Measurements from ENCODE around the gene CAMTA1.
"Not testable (repeated sequence)": the region's sequence is repeated elsewhere in the genome, so short reads cannot be mapped to it uniquely, and the experiment has no call there.

The CAMTA1 gene

GRCh38 chr1:7676274-7676945, 891.2 kb downstream of the CAMTA1 start:
- DNase-seq (ENCODE audit: low read depth in 2 of 3, low spot score in 2 of 3): no peak

DNA sequence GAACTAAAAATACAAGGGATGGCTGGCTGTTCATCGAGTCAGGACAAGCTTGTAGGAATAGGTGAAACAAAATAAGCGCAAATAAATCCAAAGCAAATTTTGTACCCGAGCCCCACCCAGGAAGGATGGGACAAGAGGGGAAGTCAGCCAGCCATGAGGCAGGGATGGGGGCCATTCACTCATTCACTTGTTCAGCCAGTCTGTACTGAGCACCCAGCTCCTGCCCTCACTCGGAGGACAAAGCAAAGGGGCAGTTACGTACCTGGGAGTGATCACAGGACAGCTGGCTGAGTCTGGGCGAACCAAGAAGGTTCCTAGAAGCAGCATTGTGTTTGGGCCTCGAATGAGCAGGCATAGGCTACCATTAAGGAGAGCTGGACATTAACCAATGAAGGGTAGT, 891.9 kb downstream of the CAMTA1 start:
- DNase-seq (ENCODE audit: low read depth in 2 of 3, low spot score in 2 of 3): no peak

DNA sequence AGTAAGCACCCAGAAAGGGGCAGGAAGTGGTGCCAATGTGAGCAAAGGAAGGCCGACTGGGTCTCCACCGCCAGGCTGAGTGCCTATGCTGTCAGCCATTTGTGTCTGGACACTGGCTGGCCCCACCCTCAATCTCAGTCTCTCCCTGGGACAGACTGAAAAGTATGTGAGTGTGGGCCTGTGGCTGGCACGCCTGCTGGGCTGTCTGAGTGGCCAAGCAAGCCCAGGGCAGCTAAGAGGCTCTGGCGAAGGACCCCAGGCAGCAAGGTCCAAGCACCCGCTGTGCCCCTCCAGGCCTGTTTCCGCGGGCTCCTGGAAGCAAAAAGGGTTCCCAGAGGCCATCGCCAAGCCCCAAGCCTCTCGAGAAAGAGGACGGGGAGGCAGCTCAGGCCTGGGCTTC, 892.6 kb downstream of the CAMTA1 start:
- DNase-seq (ENCODE audit: low read depth in 2 of 3, low spot score in 2 of 3): no peak

DNA sequence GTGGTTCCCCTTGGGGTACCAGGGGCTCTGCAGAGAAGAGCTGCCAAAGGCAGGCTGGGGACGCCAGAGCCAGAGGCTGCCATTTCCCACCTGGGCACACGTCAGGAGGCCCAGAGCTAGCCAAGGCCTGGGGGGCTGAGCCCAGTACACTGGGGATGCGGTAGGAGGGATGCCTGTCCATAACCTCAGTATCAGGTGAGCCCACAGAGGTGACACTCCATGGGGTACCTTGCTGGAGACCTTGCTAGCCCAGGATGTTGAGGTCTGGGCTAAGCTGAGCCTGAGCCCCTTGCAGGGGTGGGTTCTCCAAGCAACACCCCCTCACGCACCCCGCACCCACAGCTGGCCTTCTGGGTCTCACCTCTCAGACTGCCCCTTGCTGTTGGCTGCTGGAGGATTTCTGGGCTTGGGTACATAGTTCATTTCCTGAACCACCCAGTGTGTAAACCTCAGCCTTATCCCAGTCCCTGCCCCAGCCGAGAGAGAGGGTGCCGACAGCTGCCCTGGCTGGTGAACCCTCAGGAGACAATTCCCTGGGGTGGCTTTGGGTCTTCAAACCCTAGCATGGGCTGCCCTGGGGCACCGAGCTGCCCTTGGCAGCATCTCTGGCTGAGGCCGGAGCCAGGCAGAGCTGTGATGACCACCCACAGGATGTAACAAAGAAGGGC, 893.4 kb downstream of the CAMTA1 start:
- DNase-seq (ENCODE audit: low read depth in 2 of 3, low spot score in 2 of 3): no peak

- no peak for DNase-seq (ENCODE audit: low read depth in 2 of 3, low spot score in 2 of 3)
These were observed 894.1 kb downstream of the CAMTA1 start for GRCh38 chr1:7679159-7679872.

GRCh38 chr1:7679873-7680206, 894.6 kb downstream of the CAMTA1 start:
- no peak for DNase-seq (ENCODE audit: low read depth in 2 of 3, low spot score in 2 of 3)

DNA sequence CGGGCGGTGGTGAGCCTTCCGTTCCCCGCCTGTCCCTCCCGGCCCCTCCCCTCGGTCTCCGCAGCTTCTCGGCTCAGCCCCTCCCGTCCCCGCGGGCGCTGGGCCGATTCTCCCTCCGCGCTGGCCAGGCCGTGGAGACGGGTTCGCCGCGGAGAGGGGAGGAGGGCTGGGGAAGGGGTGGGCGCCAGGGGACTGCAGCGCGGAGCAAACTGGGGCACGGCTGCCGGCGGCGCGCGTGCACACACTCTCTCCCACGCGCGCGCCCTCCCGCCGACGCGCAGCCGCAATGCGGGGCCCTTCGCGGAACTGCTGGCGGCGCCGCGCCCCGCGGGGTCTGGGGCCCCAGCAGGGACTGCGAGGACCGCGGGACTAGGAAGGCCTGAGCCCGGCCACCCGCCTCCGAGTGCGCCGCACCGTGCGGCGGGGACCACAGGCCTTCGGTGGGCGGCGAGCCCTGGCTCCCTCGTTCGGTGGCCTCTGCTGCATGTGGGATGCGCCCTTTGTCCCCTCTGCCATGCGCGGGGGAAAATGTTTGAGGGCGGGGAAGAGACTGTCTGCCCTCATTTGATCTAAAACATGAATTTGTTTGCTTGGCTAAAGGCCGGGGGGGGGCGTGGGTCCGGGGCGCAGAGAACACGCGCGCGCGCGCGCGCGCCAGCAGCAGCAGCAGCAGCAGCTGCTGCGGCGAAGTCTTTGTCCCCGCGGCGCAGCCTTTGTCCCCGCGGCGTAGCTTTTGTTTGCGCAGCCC, 895.1 kb downstream of the CAMTA1 start:
- DNase-seq (ENCODE audit: low read depth in 2 of 3, low spot score in 2 of 3): no peak

- DNase-seq (ENCODE audit: low read depth in 2 of 3, low spot score in 2 of 3): no peak
These were observed 895.7 kb downstream of the CAMTA1 start for GRCh38 chr1:7680955-7681268.

GRCh38 chr1:7681401-7681800, 896.1 kb downstream of the CAMTA1 start:
- DNase-seq (ENCODE audit: low read depth in 2 of 3, low spot score in 2 of 3): no peak

- DNase-seq (ENCODE audit: low read depth in 2 of 3, low spot score in 2 of 3): no peak
These were observed 898.3 kb downstream of the CAMTA1 start for GRCh38 chr1:7683521-7683920.

DNA sequence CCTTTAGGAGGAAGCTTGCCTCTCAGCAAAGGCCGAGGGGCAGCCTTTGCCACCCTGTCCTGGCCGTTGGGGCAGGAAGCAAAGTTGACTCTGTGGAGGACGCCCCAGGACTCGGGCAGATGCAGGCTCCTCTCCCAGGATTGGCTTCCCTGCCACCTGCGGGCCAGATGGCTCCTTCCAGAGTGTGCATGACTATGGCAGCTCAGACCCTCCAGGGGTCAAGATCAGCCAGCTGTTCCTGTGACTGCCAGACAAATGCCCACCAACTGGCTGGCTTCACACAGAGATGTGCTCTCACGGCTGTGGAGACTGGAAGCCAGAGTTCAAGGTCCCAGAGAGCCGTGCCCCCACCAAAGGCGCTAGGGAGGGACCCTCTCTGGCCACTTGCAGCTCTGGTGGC, 898.9 kb downstream of the CAMTA1 start:
- no peak for DNase-seq (ENCODE audit: low read depth in 2 of 3, low spot score in 2 of 3)

DNA sequence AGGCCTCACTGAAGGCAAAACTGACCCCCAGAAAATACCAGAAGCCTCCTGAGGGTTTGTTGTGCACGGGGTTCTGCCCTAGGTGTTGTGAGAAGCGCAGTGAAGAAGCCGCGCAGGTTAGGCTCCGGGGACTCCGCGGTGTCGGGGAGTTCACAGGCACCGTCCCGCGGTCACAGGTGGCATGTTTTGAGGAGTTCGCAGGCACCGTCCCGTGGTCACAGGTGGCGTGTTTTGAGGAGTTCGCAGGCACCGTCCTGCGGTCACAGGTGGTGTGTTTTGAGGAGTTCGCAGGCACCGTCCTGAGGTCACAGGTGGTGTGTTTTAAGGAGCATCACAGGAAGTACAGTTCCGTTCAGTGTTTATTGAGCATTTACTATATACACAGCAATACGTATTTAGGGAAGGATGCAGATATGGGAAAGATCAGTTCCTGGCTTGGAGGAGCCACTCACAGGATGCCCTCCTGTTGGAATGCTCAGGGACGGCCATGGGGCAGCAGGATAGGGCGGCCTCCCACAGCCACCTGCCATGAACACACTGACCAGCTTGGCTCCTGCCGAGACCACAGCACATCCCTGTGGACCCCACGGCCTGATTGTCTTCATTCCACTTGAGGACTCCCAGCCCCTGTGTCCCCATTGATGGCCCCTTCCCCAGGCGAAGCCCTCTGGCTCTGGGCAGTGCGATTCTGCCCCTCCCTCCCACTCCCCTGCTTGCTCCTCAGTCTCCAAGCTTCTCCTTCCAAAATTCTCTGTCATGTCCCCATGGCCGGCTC, 899.8 kb downstream of the CAMTA1 start:
- DNase-seq (ENCODE audit: low read depth in 2 of 3, low spot score in 2 of 3): no peak

DNA sequence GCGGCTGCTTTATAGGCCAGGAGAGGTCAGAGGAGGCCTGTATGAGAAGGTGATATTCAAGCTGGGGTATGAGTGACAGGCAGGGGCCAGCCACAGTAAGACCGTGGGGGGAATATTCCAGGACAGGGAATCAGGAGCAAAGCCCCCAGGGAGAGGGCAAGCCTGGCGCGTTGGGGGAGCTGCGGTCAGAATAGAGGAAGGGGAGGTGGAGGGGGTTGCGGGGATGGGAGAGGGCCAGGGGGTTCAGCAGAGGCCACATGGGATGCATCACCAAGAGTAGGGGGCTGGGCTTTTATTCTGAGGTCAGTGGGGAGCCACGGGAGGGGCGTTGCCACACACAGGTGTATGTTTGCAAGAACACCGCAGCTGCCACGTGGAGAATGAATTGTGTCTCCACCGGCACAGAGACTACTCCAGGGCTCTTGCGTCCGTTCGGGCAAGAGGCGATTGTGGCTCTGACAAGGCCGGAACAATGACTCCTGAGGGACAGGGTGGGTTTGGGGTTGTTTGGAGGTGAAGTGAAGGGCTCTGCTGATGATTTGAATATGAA, 901.1 kb downstream of the CAMTA1 start:
- no peak for DNase-seq (ENCODE audit: low read depth in 2 of 3, low spot score in 2 of 3)

DNA sequence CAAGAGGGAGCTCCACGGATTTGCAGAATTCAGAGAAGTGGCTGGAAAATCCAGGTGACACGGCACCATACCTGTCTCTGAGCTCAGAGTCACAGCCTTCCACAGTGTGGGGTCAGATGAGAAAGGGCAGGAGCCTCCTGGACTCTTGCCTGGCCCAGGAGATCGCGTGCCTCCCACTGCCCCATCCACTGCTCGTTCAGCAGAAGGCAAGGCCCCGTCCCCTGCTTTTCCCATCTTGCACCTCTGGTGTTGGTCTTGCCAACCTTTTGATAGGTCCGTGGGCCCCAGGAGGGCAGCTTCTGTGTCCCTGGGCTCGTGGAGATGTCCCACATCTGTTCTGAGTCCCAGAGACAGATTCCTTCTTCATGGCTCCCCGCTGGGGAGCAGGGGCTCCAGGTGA, 902.2 kb downstream of the CAMTA1 start:
- no peak for DNase-seq (ENCODE audit: low read depth in 2 of 3, low spot score in 2 of 3)

GRCh38 chr1:7688659-7689058, 903.4 kb downstream of the CAMTA1 start:
- no peak for DNase-seq (ENCODE audit: low read depth in 2 of 3, low spot score in 2 of 3)

- DNase-seq (ENCODE audit: low read depth in 2 of 3, low spot score in 2 of 3): not testable (repeated sequence)
These were observed 904.1 kb downstream of the CAMTA1 start for GRCh38 chr1:7689307-7689706.

- DNase-seq (ENCODE audit: low read depth in 2 of 3, low spot score in 2 of 3): no peak
These were observed 904.8 kb downstream of the CAMTA1 start for GRCh38 chr1:7690076-7690475.

- DNase-seq (ENCODE audit: low read depth in 2 of 3, low spot score in 2 of 3): no peak
These were observed 905.4 kb downstream of the CAMTA1 start for GRCh38 chr1:7690496-7691182.

DNA sequence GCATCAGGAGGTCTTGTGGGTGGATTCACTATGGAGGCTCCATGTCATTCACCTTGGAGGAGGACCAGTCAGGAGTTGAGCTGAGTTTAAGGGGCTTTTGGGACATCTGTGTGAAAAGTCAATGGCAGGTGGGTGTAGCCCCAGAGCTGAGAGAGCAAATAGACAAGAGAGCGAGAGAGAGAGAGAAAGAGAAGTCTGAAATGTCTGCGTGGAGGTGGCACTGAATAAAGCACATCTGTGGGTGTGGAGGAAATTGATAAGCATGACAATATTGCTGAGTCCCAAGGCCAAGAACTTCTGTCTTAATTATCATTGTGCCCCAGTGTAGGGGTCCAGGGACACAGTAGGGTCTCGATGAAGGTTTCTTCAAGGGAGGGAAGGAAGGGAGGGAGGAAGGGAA, 906.3 kb downstream of the CAMTA1 start:
- no peak for DNase-seq (ENCODE audit: low read depth in 2 of 3, low spot score in 2 of 3)

- DNase-seq (ENCODE audit: low read depth in 2 of 3, low spot score in 2 of 3): no peak
These were observed 906.8 kb downstream of the CAMTA1 start for GRCh38 chr1:7692005-7692404.
